ENCODE measurements around the gene PAGR1.
"Not testable (repeated sequence)": the region's sequence is repeated elsewhere in the genome, so short reads cannot be mapped to it uniquely, and the experiment has no call there.

The PAGR1 gene

DNA sequence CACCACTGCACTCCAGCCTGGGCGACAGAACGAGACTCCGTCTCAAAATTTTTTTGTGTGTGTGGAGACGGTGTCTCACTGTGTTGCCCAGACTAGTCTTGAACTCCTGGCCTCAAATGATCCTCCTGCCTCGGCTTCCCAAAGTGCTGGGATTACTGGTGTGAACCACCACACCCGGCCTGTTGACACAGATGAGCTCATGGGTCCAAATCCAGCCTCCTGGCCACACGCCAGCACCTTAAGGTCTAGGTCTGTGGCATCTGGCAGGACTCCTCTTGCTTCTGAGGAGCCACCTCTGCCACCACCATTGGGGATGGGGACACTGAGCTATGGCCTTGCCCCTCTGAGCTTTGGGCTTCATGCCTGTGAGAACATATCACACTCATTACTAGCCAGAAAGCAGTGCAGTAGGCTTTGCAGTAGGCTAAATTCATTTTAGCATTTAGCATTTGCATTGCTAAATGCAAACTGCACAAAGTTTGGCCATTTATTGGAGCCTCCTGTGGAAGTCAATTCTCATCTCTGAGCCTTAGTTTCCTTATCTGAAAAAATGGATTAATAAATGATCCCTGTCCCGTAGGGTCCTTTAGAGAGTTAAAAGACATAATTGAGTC lies 52.6 kb downstream of the PAGR1 start:
- no peak for DNase-seq (ENCODE audit: low spot score)

DNA sequence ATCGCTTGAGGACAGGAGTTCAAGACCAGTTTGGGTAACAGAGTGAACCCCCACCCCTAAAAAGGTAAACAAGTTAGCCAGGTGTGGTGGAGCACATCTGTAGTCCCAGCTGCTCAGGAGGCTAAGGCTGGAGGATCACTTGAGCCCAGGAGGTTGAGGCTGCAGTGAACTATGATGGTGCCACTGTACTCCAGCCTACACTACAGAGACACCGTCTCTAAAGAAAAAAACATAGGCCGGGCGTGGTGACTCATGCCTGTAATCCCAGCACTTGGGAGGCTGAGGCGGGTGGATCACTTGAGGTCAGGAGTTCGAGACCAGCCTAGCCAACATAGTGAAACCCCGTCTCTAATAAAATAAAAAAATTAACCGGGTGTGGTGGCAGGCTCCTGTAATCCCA lies 53.1 kb downstream of the PAGR1 start:
- not testable (repeated sequence) for DNase-seq (ENCODE audit: low spot score)
